ENCODE data around the gene EFR3B.
"Not testable (repeated sequence)": the region's sequence is repeated elsewhere in the genome, so short reads cannot be mapped to it uniquely, and the experiment has no call there.

EFR3B gene

DNA sequence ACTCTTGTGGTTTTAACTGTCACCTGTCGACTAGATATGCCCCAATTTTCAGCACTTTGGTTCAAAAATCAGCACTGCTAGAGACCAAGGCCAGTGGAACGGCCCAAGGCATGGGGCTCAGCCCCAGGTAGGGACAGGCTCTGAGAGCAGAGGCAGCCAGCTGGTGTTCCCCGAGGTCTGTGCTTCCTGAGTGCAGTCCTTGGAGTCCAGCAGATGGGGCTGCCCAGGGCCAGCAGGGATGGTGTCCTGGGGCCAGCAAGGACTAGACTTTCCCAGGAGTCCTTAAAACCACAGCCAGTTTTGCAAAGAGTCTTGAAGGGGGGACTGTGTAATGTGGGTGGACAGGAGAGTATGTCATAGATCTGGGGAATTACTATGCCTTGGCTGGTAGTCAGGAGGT is 70.2 kb downstream of the EFR3B start:
- DNase-seq: no peak

DNA sequence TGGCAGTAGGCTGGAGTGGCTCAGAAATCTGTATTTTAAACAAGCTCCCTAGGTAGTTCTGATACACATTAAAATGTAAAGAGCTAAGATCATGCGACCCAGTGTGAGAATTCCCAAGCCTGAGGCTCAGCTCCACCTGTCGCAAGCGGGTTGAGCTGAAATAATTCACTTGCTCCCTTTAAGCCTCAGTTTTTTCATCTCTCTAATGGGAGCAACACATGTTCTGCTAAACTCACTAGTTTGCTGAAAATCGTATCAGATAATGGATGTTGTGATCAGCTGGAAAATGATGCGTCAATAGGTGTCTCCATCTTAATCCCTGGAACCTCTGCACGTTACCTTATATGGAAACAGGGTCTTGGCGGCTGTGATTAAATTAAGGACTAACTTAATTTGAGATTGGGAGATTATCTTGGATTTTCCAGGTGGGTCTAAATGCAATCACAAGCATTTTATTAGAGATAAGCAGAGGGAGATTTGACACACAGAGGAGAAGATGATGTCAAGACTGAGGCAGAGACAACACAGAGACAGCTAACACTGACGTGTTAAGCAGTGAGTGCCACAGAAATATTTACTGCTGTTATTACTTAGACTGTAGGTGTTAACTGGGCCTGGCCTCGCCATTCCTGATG is 73.5 kb downstream of the EFR3B start:
- DNase-seq: no peak

DNA sequence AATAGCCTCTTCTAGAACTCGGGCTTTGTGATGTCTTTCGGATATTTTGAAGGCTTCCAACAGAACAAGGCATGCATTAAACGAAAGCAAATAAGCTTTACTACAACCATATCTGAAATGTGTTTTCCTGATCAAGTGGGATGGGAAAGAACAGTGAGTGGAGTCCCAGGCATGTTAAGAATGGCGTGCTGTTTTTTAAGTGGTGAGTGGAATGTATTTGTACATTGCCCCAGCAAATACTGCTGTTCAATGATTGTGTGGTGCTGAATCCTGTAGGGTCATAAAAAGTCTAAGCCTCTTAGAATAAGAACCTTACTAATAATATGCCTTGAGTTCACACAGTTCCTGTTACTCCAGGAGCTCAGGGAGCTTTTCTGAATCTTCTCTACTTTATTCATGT is 74.0 kb downstream of the EFR3B start:
- DNase-seq: peak; percentile 10

DNA sequence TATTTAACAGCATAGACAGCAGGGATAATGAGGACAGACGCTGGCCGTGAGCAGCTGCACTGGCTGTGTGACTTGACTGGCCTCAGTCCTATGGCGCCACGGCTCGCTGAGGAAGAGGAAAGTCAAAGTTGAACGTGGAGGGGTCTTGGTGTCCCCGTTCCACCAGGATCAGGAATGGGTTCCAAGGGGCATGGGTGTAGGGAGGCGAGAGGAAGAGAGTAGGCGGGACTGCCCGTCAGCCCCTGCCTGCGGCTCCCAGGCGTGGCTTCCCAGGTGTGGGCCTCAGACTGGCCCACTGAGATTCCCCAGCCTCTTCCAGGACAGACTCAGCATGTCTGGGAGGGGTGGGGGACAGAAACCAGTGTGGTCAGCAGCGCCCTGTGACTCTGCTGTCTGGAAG is 75.1 kb downstream of the EFR3B start:
- DNase-seq: no peak

DNA sequence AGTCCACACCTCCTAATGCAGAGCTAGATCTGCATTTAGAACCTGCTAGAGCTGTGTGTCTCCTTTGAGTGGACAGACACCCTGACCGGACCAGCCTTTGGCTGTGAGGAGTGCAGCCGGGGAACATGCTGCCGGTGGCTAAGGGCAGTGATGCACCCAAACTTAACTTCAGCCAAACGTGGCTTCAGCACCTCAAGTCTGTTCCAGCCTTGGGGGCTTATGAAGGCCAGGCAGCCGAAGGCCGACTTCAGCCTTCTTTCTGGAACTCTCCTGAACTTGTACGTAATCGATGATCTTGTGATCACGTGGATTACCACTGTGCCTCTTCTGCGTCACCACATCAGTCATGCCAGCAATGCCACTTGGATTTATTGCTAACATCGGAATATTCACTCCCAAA is 77.4 kb downstream of the EFR3B start:
- no peak for DNase-seq

DNA sequence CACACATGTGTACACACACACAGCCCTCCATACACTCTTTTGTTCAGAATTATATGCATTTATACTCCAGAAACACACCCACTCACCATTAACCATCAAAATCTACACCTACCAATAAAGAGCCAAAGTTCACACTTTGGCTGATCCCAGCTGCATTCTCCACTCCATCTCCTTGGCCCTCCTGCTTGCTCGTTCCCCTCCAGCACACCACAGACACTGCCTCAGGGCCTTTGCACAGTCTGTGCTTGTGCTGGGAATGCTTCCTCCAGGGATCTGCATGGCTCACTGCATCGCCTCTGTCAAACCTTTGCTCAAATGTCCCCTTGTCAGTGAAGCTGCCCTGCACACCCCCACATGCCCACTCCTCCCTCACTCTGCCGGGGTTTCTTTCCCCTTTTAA is 80.5 kb downstream of the EFR3B start:
- no peak for DNase-seq

DNA sequence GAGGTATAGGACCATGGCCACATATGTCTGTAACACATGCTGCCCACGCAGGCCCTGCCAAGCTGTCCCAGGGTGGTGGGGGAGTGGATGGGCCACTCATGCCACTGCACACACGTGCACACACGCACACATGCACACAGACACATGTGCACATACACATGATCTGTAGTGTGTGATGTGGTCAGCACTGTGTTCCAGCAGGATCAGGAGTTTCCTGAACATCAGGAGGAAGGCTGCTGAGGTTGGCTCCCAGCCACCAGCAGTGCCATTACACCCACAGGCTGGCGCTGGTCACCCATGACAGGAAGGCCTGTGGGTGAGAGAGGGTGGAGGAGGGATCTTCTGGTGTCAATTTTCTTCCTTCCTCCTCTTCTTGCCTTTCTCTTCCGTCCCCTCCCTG is 81.8 kb downstream of the EFR3B start:
- DNase-seq: no peak

DNA sequence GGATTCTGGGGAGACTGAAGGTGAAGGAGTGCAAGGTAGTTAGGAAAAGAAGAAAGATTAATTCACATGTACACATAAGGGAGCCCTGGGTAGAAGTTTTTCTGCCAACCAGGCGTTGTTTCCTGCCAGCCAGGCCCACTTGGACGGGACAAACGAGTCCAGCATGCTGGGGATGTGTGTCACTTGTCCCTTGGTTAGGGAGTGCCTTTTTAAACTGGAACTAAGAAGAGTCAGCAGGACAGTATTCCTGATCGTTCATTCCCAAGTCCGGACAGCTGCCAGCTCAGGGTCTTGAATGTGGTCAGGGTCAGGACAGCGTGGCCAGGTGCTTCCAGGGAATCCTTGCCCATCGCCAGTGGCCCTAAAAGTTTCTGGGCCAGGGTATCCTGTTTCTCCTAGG is 83.3 kb downstream of the EFR3B start:
- no peak for DNase-seq

DNA sequence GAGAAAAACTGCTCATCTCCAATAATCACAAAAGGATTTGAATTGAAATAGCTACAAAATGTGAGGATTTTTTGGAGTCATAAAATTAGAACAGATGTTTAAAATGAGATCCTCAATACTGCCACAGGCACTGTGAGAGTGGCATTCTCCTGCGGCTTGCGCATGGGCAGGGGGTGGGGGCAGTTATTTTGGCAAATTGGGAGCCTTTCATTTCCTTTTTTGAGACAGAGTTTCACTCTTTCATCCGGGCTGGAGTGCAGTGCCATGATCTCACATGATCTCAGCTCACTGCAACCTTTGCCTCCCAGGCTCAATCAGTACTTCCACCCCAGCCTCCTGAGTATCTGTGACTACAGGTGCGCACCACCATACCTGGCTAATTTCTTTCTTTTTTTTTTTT is 84.1 kb downstream of the EFR3B start:
- DNase-seq: no peak

DNA sequence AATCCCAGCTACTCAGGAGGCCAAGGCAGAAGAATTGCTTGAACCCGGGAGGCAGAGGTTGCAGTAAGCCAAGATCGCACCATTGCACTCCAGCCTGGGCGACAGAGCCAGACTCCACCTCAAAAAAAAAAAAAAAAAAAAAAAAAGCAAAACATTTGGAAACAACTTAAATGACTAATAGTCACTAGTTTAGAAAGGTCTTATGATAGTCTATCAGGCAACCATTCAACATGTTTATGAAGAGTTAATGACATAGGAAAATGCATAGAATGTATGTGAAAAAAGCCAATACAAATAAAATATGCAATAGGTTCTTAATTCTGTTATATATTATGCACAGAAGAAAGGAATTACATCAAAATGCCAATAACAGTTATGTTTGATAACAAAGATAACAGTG is 85.2 kb downstream of the EFR3B start:
- not testable (repeated sequence) for DNase-seq

DNA sequence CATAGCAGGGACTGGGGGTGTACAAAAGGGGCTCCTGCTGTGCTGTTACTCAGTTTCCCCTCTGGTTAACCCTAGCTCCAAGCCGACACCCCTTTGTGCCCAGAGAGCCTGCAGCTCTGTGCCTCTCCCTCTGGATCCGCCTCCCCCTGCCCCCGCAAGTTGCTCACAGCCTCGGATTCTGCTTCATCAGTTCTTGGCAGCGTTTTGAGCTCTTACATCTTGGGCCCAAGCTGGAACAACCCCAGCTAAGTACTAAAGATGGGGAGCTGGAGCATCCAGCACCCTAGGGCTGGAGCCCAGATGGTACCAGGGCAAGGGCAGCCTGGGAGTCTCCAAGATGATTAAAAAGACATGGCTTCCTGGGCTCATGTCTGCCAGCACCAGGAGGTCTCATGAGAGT is 85.8 kb downstream of the EFR3B start:
- DNase-seq: peak; percentile 17

DNA sequence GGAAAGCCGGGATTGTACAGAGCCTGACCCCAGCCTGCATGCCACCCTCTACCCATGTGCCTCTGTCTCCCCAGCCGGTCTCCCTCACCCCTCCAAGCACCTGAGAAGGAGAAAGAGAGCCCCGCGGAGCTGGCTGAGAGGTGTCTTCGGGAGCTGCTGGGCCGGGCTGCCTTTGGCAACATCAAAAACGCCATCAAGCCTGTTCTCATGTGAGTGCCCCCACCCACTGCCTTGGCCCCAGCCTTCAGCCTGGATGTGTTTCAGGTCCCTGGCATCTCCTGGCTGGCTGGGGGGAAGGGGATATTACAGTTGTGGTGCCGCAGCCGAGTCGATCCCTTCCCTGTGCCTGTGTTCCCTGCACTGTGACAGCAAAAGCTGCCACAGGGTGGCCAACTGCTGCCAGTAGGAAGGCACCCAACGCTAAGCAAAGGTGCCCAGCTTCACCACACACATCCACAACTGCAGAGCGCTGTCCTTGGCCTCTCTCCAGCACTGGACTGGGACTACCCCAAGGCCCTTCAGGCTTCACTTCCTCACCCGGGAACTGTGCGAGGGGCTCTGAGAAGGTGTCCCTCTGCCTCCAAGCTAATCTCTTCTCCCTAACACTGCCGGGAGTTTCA is 88.1 kb downstream of the EFR3B start:
- no peak for DNase-seq

DNA sequence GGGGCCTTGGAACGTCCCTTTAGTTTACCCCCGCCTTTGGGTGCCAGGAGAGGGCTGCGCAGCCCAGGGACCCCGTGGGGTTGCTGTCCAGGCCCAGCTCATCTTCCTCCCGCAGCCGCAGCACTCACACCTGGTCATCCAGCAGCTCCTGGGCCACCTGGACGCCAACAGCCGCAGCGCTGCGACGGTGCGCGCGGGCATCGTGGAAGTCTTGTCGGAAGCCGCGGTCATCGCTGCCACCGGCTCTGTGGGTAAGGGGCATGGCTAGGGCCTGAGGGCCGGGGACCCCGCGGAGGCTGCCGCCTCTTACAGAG is 89.3 kb downstream of the EFR3B start:
- no peak for DNase-seq

DNA sequence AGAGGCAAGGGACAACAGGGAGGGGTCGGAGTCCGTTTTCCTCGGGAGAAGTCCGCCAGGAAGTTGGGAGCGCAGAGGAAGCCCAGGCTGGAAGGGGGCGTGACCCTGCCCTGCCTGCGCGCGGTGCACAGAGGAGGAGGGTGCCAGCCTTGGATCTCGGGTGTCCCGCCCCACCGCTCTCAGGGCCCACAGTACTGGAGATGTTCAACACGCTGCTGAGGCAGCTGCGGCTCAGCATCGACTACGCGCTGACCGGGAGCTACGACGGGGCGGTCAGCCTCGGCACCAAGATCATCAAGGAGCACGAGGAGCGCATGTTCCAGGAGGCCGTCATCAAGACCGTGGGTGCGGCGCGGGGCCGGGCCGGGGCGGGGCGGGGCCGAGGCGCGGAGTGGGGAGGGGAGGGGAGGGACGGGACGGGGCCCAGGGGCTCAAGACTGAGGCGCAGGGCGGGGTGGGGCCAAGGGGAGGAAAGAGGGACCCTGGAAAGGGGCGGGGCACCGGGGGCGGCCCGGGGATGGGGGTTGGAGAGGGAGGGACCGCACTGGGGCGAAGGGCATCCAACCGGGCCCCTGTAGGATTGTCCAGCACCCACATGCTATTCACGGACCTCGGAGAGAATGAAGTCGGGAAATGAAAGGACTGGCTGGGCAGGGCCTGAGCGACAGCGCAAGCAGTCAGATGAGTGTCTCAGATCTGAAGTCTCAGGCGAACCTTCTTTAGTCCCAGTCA is 89.9 kb downstream of the EFR3B start:
- no peak for DNase-seq

DNA sequence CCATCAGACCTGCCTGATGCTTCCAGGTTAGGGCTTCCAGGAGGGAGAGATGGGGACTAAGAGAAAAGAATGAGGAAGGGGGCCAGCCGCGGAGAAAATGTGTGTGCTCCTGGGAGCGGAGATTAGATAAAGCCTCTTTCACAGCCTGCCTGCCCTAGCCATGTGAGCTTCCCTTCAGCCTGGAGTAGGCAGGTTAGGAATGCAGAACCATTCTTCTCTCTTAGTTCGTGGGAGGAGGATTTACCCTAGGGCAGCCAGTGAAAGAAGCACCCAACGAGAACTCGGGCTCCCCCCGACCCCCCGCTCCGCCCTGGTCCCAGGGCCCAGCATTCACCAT is 90.4 kb downstream of the EFR3B start:
- DNase-seq: no peak

DNA sequence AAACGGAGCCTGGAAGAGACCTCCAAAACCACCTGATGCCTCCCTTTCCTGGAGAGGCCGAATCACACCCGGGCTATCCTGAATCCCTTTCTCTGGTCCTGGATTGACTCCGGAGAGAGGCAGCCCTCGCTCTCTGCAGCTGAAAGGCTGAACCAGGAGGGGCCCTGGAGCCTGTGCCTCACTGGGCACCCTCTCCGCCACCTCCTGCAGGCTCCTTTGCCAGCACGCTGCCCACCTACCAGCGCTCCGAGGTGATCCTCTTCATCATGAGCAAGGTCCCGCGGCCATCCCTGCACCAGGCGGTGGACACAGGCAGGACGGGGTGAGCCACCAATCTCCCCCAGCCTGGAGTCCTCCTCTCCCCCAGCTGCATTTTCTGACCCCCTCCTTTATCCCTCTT is 90.8 kb downstream of the EFR3B start:
- no peak for DNase-seq

DNA sequence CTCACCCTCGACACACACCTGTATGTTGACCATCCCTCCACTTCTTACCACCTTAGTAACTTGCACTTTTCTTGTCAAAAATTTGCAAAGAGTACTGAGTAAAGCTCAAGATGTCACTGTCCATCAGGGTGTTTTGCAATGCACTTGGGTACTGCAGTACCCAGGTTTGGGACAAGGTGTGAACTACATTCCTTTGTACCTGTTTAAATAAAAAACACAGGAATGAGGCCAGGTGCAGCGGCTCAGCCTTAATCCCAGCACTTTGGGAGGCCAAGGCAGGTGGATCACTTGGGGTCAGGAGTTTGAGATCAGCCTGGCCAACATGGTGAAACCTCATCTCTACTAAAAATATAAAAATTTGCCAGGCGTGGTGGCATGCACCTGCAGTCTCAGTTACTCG is 98.7 kb downstream of the EFR3B start:
- not testable (repeated sequence) for DNase-seq

DNA sequence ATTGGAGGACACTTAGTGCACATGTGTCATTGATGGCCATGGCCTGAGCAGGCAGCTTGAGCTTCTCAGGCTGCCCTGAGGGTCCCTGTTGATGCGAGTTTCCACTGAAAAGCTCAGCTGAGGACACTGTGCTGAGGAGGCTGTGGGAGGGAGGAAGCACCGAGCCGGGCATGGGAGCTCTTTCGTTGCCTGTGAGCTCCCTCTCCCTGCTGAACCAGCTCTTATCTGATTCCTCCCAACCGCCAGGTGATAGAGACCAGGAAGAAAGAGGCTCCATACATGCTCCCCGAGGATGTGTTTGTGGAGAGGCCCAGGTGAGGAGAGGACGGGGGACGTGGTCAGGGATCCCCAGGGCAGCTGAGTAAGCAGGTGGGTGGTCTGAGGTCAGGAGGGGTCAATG is 99.2 kb downstream of the EFR3B start:
- DNase-seq: no peak

DNA sequence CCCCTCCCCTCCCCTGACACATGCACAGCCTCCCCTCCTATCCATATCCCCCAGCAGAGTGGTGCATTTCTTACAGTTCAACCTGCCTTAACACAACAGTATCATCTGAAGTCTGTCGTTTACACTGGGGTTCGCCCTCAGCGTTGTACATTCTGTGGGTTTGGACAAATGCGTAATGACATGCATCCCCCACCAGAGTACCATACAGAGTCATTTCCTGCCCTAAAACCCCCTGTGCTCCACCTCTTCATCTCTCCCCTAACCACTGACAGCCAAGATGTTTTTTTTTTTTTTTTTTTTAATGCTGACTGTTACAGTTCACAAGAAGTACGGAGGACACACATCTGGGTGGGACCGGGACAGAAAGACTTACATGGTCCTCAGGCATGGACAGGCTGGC is 103.9 kb downstream of the EFR3B start:
- no peak for DNase-seq

DNA sequence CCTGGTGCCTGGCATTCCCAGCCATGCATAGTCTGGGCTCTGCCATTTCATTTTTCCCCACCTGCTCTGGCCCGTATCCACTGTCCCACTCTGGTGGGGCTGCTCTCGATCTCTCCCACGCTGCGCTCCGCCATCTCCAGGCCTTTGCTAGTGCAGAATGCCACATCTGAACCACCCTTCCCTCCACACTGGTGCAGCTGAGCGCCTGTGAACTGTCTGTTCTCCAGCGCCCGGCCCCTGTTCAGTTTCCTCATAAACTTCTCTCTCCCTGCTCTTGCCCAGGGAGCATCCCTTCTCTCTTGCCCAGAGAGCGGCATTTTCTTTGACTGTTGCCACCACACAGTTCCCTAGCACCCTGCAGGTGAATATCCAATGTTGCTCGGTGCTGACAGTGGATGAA is 105.0 kb downstream of the EFR3B start:
- no peak for DNase-seq

DNA sequence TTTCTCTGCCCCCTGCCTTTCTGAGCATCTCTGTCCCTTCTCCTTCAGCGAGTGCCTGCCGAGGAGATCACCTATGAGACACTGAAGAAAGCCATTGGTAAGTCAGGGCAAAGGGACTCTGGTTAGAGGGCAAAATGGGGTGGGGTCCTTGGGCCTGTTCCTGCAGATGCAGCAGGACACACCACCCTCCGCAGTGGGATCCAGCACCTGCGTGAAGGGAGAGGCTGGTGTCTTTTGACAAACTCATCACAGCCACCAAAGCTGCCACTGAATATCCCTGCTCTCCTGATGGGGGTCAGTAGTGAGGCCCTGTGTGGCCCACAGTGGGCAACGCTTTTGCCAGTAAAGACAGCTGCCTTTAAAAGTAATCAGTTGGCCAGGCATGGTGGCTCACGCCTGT is 107.8 kb downstream of the EFR3B start:
- no peak for DNase-seq

DNA sequence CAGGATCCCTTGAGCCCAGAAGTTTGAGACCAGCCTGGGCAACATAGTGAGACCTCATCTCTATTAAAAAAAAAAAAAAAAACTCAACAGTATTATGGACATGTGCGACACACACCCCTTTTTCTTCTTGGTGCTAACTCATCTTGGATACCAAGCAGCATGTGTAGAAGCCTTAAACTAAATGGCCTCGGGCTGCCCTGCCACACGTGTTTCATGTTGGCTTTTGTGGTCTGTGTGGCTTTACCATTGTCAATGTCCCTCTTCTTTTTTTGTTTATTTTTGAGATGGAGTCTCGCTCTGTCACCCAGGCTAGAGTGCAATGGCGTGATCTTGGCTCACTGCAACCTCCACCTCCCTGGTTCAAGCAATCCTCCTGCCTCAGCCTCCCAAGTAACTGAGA is 109.1 kb downstream of the EFR3B start:
- DNase-seq: not testable (repeated sequence)

DNA sequence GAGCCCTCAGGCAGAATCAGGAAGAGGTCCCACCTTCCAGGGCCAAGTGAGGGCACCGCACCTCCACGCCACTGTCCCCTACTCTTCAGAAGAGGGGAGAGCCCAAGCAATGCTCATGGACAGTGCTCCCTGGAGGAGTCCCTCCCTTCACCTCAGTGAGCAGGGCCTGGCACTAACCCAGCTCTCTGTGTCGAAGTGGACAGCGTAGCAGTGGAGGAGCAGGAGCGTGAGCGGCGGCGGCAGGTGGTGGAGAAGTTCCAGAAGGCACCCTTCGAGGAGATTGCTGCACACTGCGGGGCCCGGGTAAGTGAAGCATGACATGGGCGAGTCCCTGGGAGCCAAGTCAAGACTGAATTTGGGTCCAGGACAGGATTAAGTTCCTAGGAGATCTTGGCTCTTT is 109.8 kb downstream of the EFR3B start:
- no peak for DNase-seq

DNA sequence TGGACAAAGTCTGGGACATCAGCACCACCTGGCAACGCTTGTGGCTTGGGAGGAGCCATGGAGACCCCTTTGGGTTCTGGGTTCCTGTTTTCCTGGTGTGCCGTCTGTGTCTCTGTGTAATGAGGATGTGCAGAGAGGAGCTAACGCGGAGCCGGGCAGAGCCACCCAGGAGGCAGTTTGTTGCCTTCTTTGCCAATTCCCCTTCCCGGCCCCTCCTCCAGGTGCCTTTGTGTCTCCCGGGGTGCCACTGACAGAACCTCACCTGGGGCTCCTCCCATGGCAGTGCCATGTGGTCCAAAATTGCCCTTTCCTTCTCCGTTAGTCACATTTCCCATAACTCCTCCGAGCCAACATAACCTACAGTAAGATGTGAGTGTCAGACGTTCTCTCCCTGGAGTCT is 113.5 kb downstream of the EFR3B start:
- no peak for DNase-seq
